IPS-18c (cell line): ENCODE data around the gene NDUFS2.
"Not testable (repeated sequence)": the region's sequence is repeated elsewhere in the genome, so short reads cannot be mapped to it uniquely, and the experiment has no call there.

Experiments used
- H3K4me3 ChIP-seq: 2 replicates; pipeline ENCODE4 v1.7.0; 2013; ENCODE audit warnings: low read depth, mild to moderate bottlenecking, low read length, moderate library complexity; ENCODE audit not compliant: insufficient read depth
- H3K9me3 ChIP-seq: one replicate; pipeline ENCODE4 v1.6.1; 2013; ENCODE audit warnings: mild to moderate bottlenecking, low read length, moderate library complexity; ENCODE audit not compliant: control insufficient read depth, insufficient read depth

The NDUFS2 gene

DNA sequence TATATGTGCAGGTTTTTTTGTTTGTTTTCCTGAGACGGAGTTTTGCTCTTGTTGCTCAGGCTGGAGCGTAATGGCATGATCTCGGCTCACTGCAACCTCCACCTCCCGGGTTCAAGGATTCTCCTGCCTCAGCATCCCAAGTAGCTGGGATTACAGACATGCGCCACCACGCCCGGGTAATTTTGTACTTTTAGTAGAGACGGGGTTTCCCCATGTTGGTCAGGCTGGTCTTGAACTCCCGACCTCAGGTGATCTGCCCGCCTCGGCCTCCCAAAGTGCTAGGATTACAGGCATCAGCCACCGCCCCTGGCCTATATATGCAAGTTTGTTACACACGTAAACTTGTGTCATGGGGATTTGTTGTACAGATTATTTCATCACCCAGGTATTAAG lies 22.5 kb downstream of the NDUFS2 start:
- H3K9me3 ChIP-seq, H3K4me3 ChIP-seq: not testable (repeated sequence)

DNA sequence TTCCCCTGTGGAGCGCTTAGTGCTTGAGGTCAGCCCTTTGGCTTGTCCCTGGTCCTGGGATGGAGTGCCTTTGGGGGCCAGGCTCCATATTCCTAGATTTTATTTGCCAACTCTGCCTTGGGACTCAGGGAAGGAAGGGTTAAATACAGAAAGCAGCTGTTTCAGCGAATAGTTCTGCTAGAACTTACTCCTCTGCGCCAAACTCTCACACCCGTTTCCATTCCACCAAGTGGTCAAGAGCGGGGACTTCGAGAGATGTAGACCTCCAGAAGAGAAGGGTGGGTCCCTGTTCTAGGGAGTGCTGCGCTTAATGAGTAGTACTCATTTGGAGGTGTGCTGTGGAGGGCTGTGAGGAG lies 23.0 kb downstream of the NDUFS2 start:
- Histone ChIP-seq H3K4me3 (no peak overlapping the region), H3K9me3 (no peaks in the 10 kb centered on the region)

DNA sequence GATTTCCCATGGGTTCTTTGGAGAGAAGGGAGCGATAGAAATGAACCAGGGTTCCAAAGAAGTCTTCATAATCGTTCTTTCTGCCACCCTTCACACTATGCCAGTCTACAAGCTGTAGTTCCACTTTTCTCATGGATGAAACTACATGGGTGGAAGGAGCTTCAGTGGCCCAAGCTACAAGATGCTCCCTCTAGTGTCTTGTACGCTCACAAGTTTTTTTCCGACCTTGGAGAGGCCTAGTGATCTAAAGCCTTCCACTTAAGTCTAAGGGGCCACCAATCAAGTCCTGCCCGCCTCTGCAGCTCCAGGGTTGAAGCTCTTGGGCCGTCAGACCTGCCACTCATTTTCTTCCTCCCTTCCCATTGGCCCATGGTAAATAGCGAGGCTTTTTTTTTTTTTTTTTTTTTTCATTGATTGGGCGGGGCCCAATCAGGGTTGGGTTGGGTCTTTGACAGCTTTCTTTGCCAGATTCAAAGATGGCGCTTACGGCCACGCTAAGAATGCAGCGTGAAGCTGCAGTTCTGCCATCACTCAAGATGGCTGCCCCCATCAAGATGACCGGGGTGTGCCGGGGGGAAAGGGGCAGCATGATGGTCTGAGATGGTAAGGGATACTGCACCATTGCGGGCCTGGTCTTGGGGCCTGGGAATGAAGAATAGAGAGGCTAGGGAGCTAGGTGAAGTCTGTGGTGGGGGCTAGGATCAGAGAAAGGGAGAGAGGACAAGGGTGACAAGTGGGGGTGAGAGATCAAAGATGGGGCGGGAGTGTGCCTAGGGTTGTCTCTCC lies 23.6 kb downstream of the NDUFS2 start, which contains the start of gene TOMM40L:
Gene TOMM40L, plus strand, starts transcription at position 527 of the 786 bp plus-strand sequence. CDS start 430 bp downstream, outside the sequence.
- Histone ChIP-seq H3K4me3 (peak within 1 kb of the TSS; percentile 83), H3K9me3 (no peaks in the 10 kb centered on the region)

DNA sequence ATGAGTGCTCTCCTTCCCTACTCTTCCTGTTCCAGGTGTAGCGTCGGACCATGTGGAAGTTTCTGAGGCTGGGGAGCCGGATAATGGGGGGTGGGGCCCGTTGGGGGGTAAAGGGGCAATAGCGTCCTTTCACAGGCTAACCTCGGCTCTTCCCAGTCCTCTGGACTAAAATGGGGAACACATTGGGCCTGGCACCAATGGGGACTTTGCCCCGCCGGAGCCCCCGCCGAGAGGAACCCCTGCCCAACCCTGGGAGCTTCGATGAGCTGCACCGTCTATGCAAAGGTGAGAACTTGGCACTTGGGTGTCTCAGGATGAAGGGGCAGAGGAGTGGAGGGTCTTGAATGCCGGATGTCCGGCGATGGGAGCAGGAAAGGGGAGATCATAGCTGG lies 24.1 kb downstream of the NDUFS2 start:
- peak overlapping the region; percentile 83 for H3K4me3 ChIP-seq
- no peaks in the 10 kb centered on the region for H3K9me3 ChIP-seq

DNA sequence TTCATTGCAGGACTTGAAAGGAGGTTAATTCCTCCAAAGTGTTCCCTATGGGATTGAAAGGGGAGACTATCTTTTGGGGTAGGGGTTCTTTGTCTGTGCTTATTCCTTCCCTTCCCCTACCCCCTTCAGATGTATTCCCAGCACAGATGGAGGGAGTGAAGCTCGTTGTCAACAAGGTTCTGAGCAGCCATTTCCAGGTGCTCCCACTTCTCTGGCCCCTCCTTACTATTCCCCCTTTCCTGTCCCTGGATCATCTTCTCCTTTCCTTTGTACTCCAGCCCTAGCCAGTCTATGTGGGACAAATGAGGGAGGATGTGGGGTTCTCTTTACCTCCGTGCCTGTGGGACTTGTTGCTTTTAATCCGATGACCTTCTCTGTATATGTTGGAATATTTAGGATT lies 24.6 kb downstream of the NDUFS2 start:
- Histone ChIP-seq H3K4me3 (peak overlapping the region; percentile 83; the same call in 1 of the 2 replicates), H3K9me3 (no peaks in the 10 kb centered on the region)

DNA sequence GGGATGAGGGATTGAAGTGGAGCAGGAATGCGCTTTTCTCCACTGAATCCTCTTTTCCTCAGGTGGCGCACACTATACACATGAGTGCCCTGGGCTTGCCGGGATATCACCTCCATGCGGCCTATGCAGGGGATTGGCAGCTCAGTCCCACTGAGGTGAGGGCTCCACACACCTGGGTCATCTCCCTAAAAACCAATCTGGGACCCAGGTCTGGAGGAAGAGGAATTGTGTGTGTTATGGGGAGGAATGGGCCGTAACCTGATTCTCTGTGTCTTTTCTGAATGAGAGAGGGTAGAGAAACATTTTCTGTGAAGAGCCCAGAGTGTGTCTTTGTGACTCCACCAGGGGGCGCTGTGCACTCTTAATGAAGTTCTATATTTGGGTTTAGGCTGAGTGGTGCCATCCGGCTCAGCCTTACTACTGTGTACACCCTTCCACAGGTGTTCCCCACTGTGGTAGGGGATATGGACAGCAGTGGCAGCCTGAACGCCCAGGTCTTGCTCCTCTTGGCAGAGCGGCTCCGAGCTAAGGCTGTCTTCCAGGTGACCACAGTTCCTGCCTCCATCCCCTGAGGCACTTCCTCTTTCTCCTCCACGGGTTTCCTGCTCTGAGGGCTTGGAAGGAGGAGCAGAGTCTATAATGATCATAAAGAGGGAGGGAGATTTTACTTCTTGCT lies 25.2 kb downstream of the NDUFS2 start:
- Histone ChIP-seq H3K4me3 (no peak overlapping the region; the same call in 1 of the 2 replicates), H3K9me3 (no peaks in the 10 kb centered on the region)

DNA sequence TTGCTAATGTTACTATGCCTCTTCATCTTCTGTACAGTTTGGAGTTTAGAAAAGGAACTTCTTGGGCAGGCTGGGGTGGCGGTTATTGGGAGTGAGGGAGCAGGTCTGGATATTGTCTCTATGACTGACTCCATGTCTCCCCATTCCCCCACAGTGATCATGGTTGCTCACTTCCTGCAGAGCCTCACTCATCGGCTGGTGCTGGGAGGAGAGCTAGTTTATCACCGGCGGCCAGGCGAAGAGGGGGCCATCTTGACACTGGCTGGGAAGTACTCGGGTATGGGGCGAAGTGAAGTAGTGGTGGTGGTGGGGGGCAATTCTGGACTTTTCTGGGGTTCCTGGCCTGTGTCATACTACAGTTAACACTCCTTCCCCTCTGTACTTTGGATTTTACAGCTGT lies 25.9 kb downstream of the NDUFS2 start:
- H3K9me3 ChIP-seq, result no peaks in the 10 kb centered on the region
- no peak overlapping the region for H3K4me3 ChIP-seq

DNA sequence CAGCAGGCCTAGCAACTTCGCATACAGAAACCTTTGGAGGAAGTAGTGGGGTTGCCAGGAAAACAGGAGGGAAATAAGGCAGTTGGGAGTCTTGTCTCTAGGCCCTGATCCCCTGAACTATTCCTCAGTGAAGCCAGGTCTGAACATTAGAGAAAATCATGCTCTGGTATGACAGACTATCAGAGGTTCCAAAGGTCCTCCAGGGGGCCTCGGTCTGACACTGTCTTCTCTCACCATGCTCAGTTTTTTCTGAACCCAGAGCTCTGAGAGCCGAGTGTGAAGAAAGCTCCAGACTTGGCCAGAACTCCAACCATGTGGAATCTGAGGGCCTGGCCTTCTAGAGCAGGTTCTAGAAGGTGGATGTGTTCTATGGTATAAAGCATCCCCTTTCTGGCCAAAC lies 27.7 kb downstream of the NDUFS2 start:
- H3K9me3 ChIP-seq, result no peaks in the 10 kb centered on the region
- H3K4me3 ChIP-seq, result no peak overlapping the region

DNA sequence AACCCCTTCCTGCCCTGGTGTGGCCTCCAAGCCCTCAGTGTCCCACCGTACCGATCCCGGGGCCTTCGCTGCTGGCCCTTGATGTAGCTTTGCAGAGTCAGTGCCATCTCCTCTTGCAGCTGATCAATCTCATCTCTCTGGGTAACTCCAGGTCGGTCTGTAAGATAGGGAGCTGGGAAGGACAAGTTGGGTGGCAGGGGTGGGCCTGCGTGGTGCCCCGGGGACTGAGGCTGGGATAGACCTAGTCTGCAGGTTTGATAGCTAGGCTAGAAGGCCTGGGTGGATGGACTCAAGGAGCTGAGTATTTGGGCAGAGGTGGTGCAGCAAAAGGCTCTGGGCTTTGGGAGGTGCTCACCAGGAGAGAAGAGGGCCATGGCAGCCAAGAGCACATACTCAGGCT lies 28.6 kb downstream of the NDUFS2 start:
- no peaks in the 10 kb centered on the region for H3K9me3 ChIP-seq

DNA sequence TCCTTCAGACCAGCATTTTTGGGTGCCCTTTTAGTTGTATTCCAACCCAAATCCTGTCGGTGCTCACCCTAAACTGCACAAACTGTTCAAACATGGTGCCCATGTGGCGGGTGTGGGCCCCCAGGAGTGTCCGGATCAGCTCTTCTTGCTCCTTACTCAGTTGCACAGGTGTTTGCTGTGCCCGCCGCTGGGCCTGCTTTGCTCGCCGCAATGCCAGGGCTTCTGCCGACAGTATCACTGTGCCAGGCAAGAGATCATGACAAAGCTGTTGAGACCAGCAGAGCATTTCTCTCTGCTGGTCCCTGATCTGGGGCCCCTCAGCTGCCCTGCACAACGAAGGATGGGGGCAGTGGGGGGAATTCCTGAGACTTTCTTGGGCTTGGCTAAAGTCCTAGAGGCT lies 30.9 kb downstream of the NDUFS2 start:
- Histone ChIP-seq H3K4me3 (no peak overlapping the region), H3K9me3 (no peaks in the 10 kb centered on the region)

More for the DNA sequence above, 28.6 kb downstream of the NDUFS2 start:
- no peak overlapping the region for H3K4me3 ChIP-seq

DNA sequence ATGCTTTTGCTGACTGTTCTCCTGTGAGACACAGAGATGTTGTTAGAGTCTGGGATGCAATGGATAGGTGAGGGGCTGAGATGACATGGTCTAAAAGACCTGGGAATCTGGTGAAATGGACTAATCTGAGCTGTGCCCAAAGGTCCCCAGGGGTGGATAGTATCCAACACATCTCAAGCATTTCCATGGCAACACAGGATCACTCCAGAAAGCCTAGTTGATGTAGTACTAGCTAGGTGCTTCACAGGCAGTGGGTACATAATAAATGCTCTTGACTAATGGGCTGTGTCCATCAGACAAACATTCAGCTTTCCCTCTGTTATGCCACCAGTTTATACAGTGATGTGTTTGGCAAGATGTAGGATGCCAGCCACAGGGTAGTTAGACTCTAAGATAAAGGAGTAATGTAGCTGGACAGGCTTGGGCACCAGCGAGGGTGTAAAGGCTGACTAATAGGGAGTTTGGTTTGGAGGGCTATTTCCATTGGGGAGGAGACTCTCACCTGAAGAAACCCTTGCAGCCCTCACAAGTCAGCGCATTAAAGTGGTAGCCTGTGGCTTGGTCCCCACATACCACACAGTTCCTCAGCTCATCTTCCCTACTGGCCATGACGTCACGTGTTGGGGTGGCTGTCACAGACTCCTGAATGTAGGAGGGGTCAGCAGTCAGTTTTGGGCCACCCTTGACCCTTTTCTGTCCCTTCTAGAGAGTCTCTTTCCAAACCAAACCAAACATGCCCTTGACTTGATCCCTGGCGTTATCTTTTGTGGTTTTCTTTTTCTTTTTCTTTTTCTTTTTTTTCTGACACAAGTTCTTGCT lies 34.0 kb downstream of the NDUFS2 start:
- H3K4me3 ChIP-seq, result no peak overlapping the region
- peaks cover 2% of the 10 kb centered on the region for H3K9me3 ChIP-seq

DNA sequence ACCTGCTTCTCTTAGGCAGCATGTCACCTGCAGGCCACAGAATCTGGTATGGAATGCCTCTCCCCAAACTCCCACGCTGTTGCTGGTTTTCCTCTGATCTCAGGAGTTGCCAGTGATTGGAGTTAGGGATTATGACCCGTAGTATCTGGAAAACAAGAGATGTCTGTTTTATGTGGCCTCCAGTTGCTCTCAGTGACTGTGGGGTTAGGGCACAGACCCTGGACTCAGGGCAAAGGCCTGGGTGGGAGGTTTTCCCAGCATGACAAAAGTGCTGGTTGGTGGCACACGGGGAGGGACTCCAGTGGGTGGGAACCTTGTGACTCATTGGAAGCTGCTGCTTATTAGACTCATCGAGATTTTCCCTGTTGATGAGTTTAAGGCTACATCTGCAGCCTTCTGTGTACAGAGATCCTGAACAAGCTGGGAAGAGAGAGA lies 35.9 kb downstream of the NDUFS2 start, which contains the start of gene NR1I3:
Gene NR1I3, minus strand, starts transcription at position 165 of the 435 bp plus-strand sequence. CDS start 1,638 bp downstream, outside the sequence.
- H3K4me3 ChIP-seq, result no peak within 1 kb of the TSS
- peaks cover 2% of the 10 kb centered on the region for H3K9me3 ChIP-seq

DNA sequence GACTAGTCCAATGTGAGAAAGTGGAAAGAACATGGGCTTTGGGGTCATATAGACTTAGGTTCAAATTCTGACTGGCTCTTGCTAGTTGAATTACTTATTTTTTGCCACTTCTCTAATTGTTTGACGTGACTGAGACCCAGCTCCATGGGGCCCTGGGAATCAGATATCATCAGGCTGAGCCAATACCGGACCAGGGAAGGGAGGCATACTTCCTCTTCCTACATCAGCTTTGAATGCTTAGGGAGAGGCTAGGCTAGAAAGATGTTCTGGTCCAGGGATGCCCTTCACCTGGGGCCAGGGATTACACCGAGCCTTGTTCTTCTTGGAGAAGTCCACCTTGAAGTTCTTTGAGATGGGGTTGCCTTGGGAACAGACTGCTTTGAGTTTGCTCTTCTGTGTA lies 39.5 kb downstream of the NDUFS2 start:
- peaks cover 2% of the 10 kb centered on the region for H3K9me3 ChIP-seq

DNA sequence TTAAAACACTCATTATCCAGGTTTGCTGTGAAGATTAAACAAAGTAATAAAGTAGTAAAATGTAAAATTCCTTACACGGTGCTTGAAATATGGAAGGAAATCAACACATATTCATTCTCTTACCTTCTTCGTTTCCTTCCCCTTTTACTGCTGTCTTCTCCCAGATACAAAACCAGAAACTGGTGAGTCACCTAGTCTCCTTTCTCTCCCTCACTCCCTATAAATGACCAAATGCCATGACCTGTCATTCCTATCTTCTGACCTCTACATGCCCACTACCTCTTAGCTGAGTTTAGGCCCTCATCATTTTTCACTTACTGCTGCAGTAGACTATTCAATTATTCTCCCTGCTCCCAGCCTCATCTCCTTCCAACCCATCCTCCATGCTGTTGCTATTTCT lies 40.1 kb downstream of the NDUFS2 start:
- H3K4me3 ChIP-seq, result no peak overlapping the region

More for the DNA sequence above, 39.5 kb downstream of the NDUFS2 start:
- no peak overlapping the region for H3K4me3 ChIP-seq

DNA sequence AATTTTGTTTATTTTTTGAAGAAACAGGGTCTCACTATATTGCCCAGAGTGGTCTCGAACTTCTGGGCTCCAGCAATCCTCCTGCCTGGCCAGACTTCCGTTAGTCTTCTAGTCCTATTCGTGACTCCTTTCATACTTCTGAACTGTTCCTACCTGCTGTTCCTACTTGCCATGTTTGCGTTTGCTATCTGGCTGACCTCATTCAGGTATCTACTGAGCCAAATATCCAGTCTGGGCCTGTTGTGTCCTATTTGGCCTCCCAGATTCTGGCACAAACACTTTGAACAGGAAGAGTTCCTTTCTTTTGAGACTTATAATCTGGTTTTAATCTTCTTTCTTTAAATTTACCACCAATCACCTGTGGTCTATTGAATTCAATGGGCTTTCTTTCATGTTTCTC lies 42.7 kb downstream of the NDUFS2 start:
- H3K4me3 ChIP-seq, result no peak overlapping the region
- no peaks in the 10 kb centered on the region for H3K9me3 ChIP-seq

More for the DNA sequence above, 40.1 kb downstream of the NDUFS2 start:
- peaks cover 2% of the 10 kb centered on the region for H3K9me3 ChIP-seq

DNA sequence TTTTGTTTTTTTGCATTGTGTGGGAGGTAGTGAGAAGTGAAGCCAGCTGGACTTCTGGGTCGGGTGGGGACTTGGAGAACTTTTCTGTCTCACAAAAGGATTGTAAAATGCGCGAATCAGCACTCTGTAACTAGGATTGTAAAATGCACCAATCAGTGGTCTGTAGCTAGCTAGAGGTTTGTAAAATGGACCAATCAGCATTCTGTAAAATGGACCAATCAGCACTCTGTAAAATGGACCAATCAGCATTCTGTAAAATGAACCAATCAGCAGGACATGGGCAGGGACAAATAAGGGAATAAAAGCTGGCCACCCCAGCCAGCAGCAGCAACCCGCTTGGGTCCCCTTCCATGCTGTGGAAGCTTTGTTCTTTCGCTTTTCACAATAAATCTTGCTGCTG lies 47.9 kb downstream of the NDUFS2 start:
- not testable (repeated sequence) for H3K4me3 ChIP-seq

DNA sequence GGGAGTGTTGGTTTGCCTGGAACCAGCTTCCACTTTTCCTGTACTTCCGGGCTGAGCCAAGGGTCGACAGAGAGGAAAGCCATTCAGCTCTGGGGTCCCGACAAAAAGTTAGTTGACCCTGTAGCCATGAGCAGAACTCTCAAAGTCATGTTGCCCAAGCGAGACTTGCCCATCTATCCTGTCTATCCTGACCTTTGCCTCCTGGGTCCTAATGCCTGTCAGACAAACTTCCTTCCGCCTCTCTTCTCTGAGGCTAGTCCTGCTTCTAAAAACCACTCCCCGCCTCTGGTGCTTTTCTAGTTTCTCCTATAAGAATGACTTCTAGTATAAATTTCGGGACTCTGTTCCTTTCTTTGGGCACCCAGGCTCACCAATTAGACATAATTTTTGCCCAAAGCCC lies 48.7 kb downstream of the NDUFS2 start:
- no peak overlapping the region for H3K4me3 ChIP-seq
- H3K9me3 ChIP-seq, result peaks cover 2% of the 10 kb centered on the region

More for the DNA sequence above, 47.9 kb downstream of the NDUFS2 start:
- H3K9me3 ChIP-seq, result not testable (repeated sequence)
